H1 (cell line): ENCODE measurements around the gene VWA1. TPM values are rescaled to one million over a fixed set of nuclear protein-coding genes. Genes with fewer than 3 reads are reported as not detected.

Source experiments
- CTCF ChIA-PET: fragments of 300-600 bp; sonication (Branson Sonifier 250); formaldehyde crosslinking; loops from one replicate; lab custom pipeline; 2021; ENCODE audit not compliant: partially characterized antibody; lab: Charles Lee
- POLR2A ChIA-PET: fragments of 300-600 bp; sonication (Branson Sonifier 250); formaldehyde crosslinking; loops from one replicate; lab custom pipeline; 2021; ENCODE audit warnings: inconsistent platforms; ENCODE audit not compliant: partially characterized antibody; lab: Charles Lee
- DNase-seq, 2 experiments: peaks; one replicate each; pipeline versions ENCODE4 v3.0.0 to v3.0.0-alpha.2; 2010 to 2022; ENCODE audit warnings: low spot score in 2 of 2, low read depth in 1 of 2, mixed read lengths in 1 of 2
- FAIRE-seq: peaks from 2 replicates; lab custom pipeline; 2011; peaks lifted over from hg19 to GRCh38; lab: Jason Lieb, UNC
- H2AFZ ChIP-seq: 2 replicates; pipeline ENCODE4 v1.8.1; 2012; ENCODE audit warnings: low read length, inconsistent platforms
- H2AK5ac ChIP-seq: 2 replicates; pipeline ENCODE4 v1.6.1; 2013; ENCODE audit warnings: low read depth, low read length
- H2BK120ac ChIP-seq: replicated peaks from 2 replicates; pipeline ENCODE3; 2013; ENCODE audit warnings: low read depth, low read length, inconsistent platforms
- H2BK12ac ChIP-seq: 2 replicates; pipeline ENCODE4 v1.6.1; 2013; ENCODE audit warnings: low read depth, low read length
- H2BK15ac ChIP-seq: 2 replicates; pipeline ENCODE4 v1.6.1; 2013; ENCODE audit warnings: low read length
- H2BK20ac ChIP-seq: 2 replicates; pipeline ENCODE4 v1.6.1; 2013; ENCODE audit warnings: low read length
- H2BK5ac ChIP-seq: 2 replicates; pipeline ENCODE4 v1.6.1; 2013; ENCODE audit warnings: low read depth, low read length
- H3K14ac ChIP-seq: 2 replicates; pipeline ENCODE4 v1.6.1; 2013; ENCODE audit warnings: inconsistent platforms; ENCODE audit not compliant: insufficient read length
- H3K18ac ChIP-seq: 2 replicates; pipeline ENCODE4 v1.6.1; 2013; ENCODE audit warnings: low read length; ENCODE audit errors: extremely low read depth
- H3K23ac ChIP-seq: 2 replicates; pipeline ENCODE4 v1.6.1; 2013; ENCODE audit warnings: inconsistent platforms; ENCODE audit not compliant: insufficient read length
- H3K23me2 ChIP-seq: 2 replicates; pipeline ENCODE4 v1.6.1; 2013; ENCODE audit warnings: low read depth, low read length
- H3K27ac ChIP-seq: 2 replicates; pipeline ENCODE4 v1.6.1; 2011; ENCODE audit warnings: low read depth, low read length, inconsistent platforms
- H3K27me3 ChIP-seq, 4 experiments: replicated peaks in 1 of 4; 1 replicate in 1 of 4; 2 replicates in 3 of 4; pipeline versions ENCODE4 v1.6.1 to v1.8.1; 2011 to 2013; ENCODE audit warnings: low read length in 3 of 4, mild to moderate bottlenecking in 3 of 4, inconsistent platforms in 2 of 4, mixed read lengths in 2 of 4, moderate library complexity in 1 of 4; ENCODE audit not compliant: control insufficient read depth in 3 of 4, insufficient read depth in 3 of 4; ENCODE audit errors: extremely low read depth in 1 of 4
- H3K36me3 ChIP-seq, 4 experiments: 2 replicates each; pipeline versions ENCODE4 v1.6.1 to v1.8.1; 2011 to 2013; ENCODE audit warnings: mild to moderate bottlenecking in 4 of 4, low read length in 3 of 4, moderate library complexity in 2 of 4, control low read depth in 1 of 4, inconsistent platforms in 1 of 4; ENCODE audit not compliant: insufficient read depth in 4 of 4, control insufficient read depth in 2 of 4
- H3K4ac ChIP-seq: replicated peaks from 2 replicates; pipeline ENCODE3; 2013; ENCODE audit warnings: low read length, low read depth, mixed read lengths, inconsistent platforms; ENCODE audit not compliant: insufficient read length
- H3K4me1 ChIP-seq, 4 experiments: replicated peaks in 1 of 4; 1 replicate in 1 of 4; 2 replicates in 3 of 4; pipeline versions ENCODE4 v1.6.1 to v1.8.1; 2011 to 2013; ENCODE audit warnings: low read length in 3 of 4, inconsistent platforms in 2 of 4, mixed read lengths in 1 of 4; ENCODE audit not compliant: insufficient read depth in 4 of 4, control insufficient read depth in 3 of 4
- H3K4me2 ChIP-seq, 2 experiments: 2 replicates each; pipeline versions ENCODE4 v1.6.1 to v1.8.1; 2011 to 2013; ENCODE audit warnings: low read depth in 2 of 2, low read length in 2 of 2, control low read depth in 1 of 2, inconsistent platforms in 1 of 2, mild to moderate bottlenecking in 1 of 2; ENCODE audit not compliant: insufficient read depth in 1 of 2
- H3K4me3 ChIP-seq, 4 experiments: fragments of 200-600, 300-600 bp in 1 of 4; sonication (generic), shearing (Covaris generic), sonication (Bioruptor Twin) in 1 of 4; 2 replicates each; pipeline versions ENCODE4 v1.5.1 to v1.8.1; 2011 to 2016; ENCODE audit warnings: low read length in 4 of 4, low read depth in 3 of 4, control low read depth in 2 of 4, inconsistent platforms in 2 of 4, mild to moderate bottlenecking in 2 of 4, mixed read lengths in 1 of 4, moderate library complexity in 1 of 4; ENCODE audit not compliant: insufficient read depth in 2 of 4; ENCODE audit errors: extremely low read depth in 1 of 4
- H3K56ac ChIP-seq: replicated peaks from 2 replicates; pipeline ENCODE3; 2013; ENCODE audit warnings: low read depth, mild to moderate bottlenecking, mixed read lengths, low read length, inconsistent platforms; ENCODE audit not compliant: insufficient read length
- H3K79me1 ChIP-seq: 2 replicates; pipeline ENCODE4 v1.6.1; 2013; ENCODE audit warnings: low read depth, low read length, control low read depth
- H3K79me2 ChIP-seq, 2 experiments: 2 replicates each; pipeline versions ENCODE4 v1.6.1 to v1.8.1; 2012 to 2013; ENCODE audit warnings: low read length in 2 of 2, mild to moderate bottlenecking in 2 of 2, inconsistent platforms in 1 of 2; ENCODE audit not compliant: insufficient read depth in 2 of 2, control insufficient read depth in 1 of 2
- H3K9ac ChIP-seq, 4 experiments: replicated peaks in 1 of 4; 1 replicate in 1 of 4; 2 replicates in 3 of 4; pipeline versions ENCODE4 v1.6.1 to v1.8.1; 2011 to 2013; ENCODE audit warnings: low read depth in 3 of 4, low read length in 3 of 4, control low read depth in 2 of 4, mild to moderate bottlenecking in 2 of 4, moderate library complexity in 2 of 4, inconsistent platforms in 1 of 4; ENCODE audit errors: extremely low read depth in 1 of 4
- H3K9me3 ChIP-seq, 2 experiments: 2 replicates each; pipeline versions ENCODE4 v1.6.1 to v1.8.1; 2012 to 2013; ENCODE audit warnings: mild to moderate bottlenecking in 2 of 2, moderate library complexity in 2 of 2, control low read depth in 1 of 2, inconsistent platforms in 1 of 2, low read depth in 1 of 2, low read length in 1 of 2, mixed read lengths in 1 of 2; ENCODE audit not compliant: insufficient read depth in 2 of 2
- H4K20me1 ChIP-seq, 2 experiments: replicated peaks in 1 of 2; 2 replicates each; pipeline versions ENCODE3 to v1.8.1; 2011 to 2013; ENCODE audit warnings: inconsistent platforms in 2 of 2, low read length in 2 of 2, mild to moderate bottlenecking in 1 of 2; ENCODE audit not compliant: insufficient read depth in 2 of 2, control insufficient read depth in 1 of 2
- H4K5ac ChIP-seq: 2 replicates; pipeline ENCODE4 v1.6.1; 2013; ENCODE audit warnings: low read length, low read depth, mixed read lengths, inconsistent platforms; ENCODE audit not compliant: insufficient read length
- H4K8ac ChIP-seq: 2 replicates; pipeline ENCODE4 v1.8.0; 2013; ENCODE audit warnings: mild to moderate bottlenecking, moderate library complexity, low read length, inconsistent platforms; ENCODE audit not compliant: insufficient read depth; ENCODE audit errors: extremely low read depth
- H4K91ac ChIP-seq: replicated peaks from 2 replicates; pipeline ENCODE3; 2013; ENCODE audit warnings: low read length, mixed read lengths, inconsistent platforms; ENCODE audit not compliant: insufficient read length
- FOSL1 ChIP-seq: IDR thresholded peaks from 2 replicates; pipeline ENCODE4 v1.6.1; 2011; ENCODE audit warnings: mild to moderate bottlenecking, low read depth, low read length, moderate library complexity; ENCODE audit not compliant: insufficient read depth
- GABPA ChIP-seq: IDR thresholded peaks from 2 replicates; pipeline ENCODE4 v1.6.1; 2011; ENCODE audit warnings: mild to moderate bottlenecking, low read length, moderate library complexity, borderline replicate concordance; ENCODE audit not compliant: insufficient read depth
- RAD21 ChIP-seq, 2 experiments: IDR thresholded peaks in 1 of 2; conservative IDR thresholded peaks in 1 of 2; 2 replicates each; pipeline ENCODE4 v1.6.1; 2011; ENCODE audit warnings: low read depth in 2 of 2, low read length in 2 of 2, improper control_type of control experiment in 1 of 2, inconsistent platforms in 1 of 2, mild to moderate bottlenecking in 1 of 2, moderate library complexity in 1 of 2
- SIX5 ChIP-seq: IDR thresholded peaks from 2 replicates; pipeline ENCODE4 v1.6.1; 2011; ENCODE audit warnings: mild to moderate bottlenecking, low read depth, low read length
- SRF ChIP-seq: IDR thresholded peaks from 2 replicates; pipeline ENCODE4 v1.6.1; 2011; ENCODE audit warnings: mild to moderate bottlenecking, low read depth, low read length, moderate library complexity
- TAF1 ChIP-seq: IDR thresholded peaks from 2 replicates; pipeline ENCODE4 v1.6.1; 2011; ENCODE audit warnings: mild to moderate bottlenecking, low read depth, low read length
- whole genome bisulfite sequencing, 2 experiments: shearing (Covaris generic) in 1 of 2; methylation state at CpG; one replicate each; pipeline versions ENCODE4 v1.1.6 to v1.1.7; 2013 to 2015; ENCODE audit warnings: low lambda C conversion rate in 2 of 2, mixed read lengths in 2 of 2, inconsistent platforms in 1 of 2, low coverage in 1 of 2, missing lambda C conversion rate in 1 of 2; ENCODE audit not compliant: insufficient replicate concordance in 2 of 2, insufficient coverage in 1 of 2, insufficient read length in 1 of 2; ENCODE audit errors: extremely low coverage in 1 of 2, missing lambda C conversion rate in 1 of 2; 5-methylcytosine and 5-hydroxymethylcytosine counted together
- polyA plus RNA-seq, 7 experiments: library from polyadenylated mRNA; depleted of rRNA in 3 of 7; stranded (reverse) in 5 of 7; unstranded in 2 of 7; fragments of >200 nt in 5 of 7; fragments of 200-250 nt in 2 of 7; gene quantifications; 1 replicate in 5 of 7; 2 replicates in 1 of 7; 4 replicates in 1 of 7; pipeline versions ENCODE4 v1.2.1 to v1.2.3, GENCODE V29; 2011 to 2013; ENCODE audit warnings: missing spikeins in 2 of 7, mixed read lengths in 2 of 7
- total RNA-seq: library from RNA; stranded (reverse); fragmentation: NEBNext Ultra II Directional; extraction: Animal tissue kit (Norgen Biotek cat#: 25700); gene quantifications from 2 replicates; pipeline ENCODE4 v1.2.1, GENCODE V29; 2021

VWA1 gene
- total and polyA plus RNA-seq, 2 of the 8 experiments (the other 6 are each of a cell fraction or from before 2014, with no cell fraction given): 16.0 to 36.6 TPM

DNA sequence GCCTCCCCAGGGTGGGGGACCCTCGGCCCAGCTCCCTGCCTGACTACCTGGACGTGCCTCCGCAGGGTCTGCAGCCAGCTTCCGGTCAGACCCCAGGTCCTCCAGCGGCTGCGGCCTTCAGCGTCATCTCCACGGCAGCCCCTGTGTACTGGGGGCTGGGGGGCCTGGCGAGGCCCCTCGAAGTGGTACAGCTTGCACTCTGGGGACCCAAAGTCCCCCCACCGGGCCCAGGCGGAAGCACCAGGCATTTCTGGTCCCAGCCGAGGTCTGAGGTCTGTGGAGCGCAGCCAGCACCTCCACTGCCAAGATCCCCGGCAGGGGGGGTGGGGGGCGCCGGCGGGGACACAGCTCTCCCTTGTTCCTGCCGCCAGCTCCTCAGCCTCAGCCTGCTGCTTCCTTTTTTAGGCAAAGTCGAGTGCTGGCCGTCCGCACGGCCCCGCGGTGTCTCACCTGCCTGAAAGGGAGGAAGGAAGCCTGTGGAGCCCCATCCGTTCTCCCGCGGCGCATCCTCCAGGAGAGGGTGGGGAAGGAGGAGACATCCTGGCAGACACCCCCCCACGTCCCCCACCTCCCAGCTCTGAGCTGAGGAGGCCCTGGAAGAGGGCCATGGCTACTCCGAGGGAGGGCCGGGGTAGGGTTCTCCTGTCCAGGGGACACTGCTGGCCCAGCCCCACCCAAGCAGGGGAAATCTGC, 1.2 kb upstream of the VWA1 start:
- H3K27me3 ChIP-seq: peaks cover 0 to 3% (median 0%) of the 10 kb centered on the region in 4 experiments; a peak in 2 of 7 replicates
- TF ChIP-seq FOSL1 (no peak), RAD21 (IDR thresholded peaks at IDR 0.05 in 1 of 2, conservative IDR thresholded peaks at IDR 0.05 in 1 of 2; ENCODE audit: low read depth in 2 of 2, low read length in 2 of 2) (no peak; a peak in 1 of 4 replicates), GABPA (0 out of 2 replicates have a peak, but pooled peaks have one; percentile 7), SRF (peak; percentile 90), SIX5 (no peak), TAF1 (no peak)
- no peaks in the 10 kb centered on the region for H3K9me3 ChIP-seq
- peaks cover 0 to 59% (median 42%) of the 10 kb centered on the region in 4 experiments; a peak in 6 of 7 replicates for H3K4me1 ChIP-seq
- no peak overlapping the region for H2AFZ ChIP-seq
- no peaks in the 10 kb centered on the region for H3K79me1 ChIP-seq
- ChIA-PET POLR2A (interaction anchor here (1.1 to 22.9 kb wide), 12 partner anchors 12 to 105 kb away, joined by 3 to 515 read pairs (median 4); partner anchors contain the start of genes ANKRD65, CCNL2 and MRPL20), CTCF (interaction anchor here (0.8 to 2.1 kb wide), 10 partner anchors 13 to 116 kb away, joined by 3 to 9 read pairs (median 4); partner anchors contain the start of gene ANKRD65)
- H2AK5ac ChIP-seq: no peak overlapping the region
- H2BK120ac ChIP-seq: no peak overlapping the region
- peak overlapping the region; percentile 96; the same call in 1 of the 2 replicates for H2BK12ac ChIP-seq
- peak overlapping the region; percentile 100 for H3K4ac ChIP-seq
- H4K20me1 ChIP-seq: peaks cover 4 to 7% of the 10 kb centered on the region in 2 experiments
- H3K79me2 ChIP-seq: peaks cover 0 to 8% of the 10 kb centered on the region in 2 experiments; a peak in 1 of 4 replicates
- peaks cover 18% of the 10 kb centered on the region; the same call in 1 of the 2 replicates for H3K23me2 ChIP-seq
- H4K8ac ChIP-seq: peak overlapping the region; percentile 57
- H2BK5ac ChIP-seq: peak overlapping the region; percentile 95; the same call in 1 of the 2 replicates
- peak overlapping the region; percentile 59; the same call in 1 of the 2 replicates for H3K27ac ChIP-seq
- peak overlapping the region; percentile 54 to 94 for H3K4me2 ChIP-seq
- peaks cover 0 to 5% (median 0%) of the 10 kb centered on the region in 4 experiments; a peak in 1 of 8 replicates for H3K36me3 ChIP-seq
- peak overlapping the region in 1 of 4 experiments; percentile 12; a peak in 2 of 7 replicates for H3K9ac ChIP-seq
- no peak overlapping the region for H4K5ac ChIP-seq
- H3K23ac ChIP-seq: no peak overlapping the region
- no peak overlapping the region for H3K14ac ChIP-seq
- WGBS, 2 experiments: 23% methylated on average over 23 of the region's 32 CpGs; no CpG with 5 or more reads in 1 of the 2 experiments
- DNase-seq: peak in 1 of 2 experiments; percentile 83
- peak overlapping the region; percentile 86 for H3K18ac ChIP-seq
- no peak overlapping the region for H3K56ac ChIP-seq
- no peak for FAIRE-seq
- peak overlapping the region; percentile 92; the same call in 1 of the 2 replicates for H2BK15ac ChIP-seq
- H4K91ac ChIP-seq: peak overlapping the region; percentile 99
- peak overlapping the region in 3 of 4 experiments; percentile 17 to 72 (median 21); a peak in 6 of 8 replicates for H3K4me3 ChIP-seq
- peak overlapping the region; percentile 90; the same call in 1 of the 2 replicates for H2BK20ac ChIP-seq
